Ramos (cell line): ENCODE data around the gene CD101.

Experiments used
- in situ Hi-C: fragments of 300-500 bp; cut with MboI; formaldehyde crosslinking; loops from one replicate; pipeline ENCODE4 v1.14.3; 2022; ENCODE audit warnings: low sequenced_read_pairs; ENCODE audit not compliant: unreplicated experiment

Gene CD101

DNA sequence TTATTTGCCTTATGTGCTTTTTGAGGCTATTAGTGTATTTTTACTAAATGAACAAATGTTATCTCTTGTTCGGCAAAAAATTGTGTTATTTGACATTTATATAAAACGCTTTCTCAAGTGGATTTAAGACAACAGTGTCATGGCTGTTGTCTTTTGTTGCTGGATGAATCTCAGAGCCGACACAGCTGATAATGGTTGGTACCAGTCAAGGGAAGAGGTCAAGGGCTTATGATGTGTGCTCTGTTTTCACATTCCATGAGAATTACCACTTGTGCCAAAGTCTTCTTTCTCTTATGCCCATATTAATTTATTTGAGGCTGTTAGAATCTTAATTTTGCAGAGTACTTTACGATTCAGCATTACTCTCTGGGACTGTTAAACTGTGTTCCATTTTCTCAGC, 17.9 kb upstream of the CD101 start:
- in situ Hi-C loops: no loop called here

DNA sequence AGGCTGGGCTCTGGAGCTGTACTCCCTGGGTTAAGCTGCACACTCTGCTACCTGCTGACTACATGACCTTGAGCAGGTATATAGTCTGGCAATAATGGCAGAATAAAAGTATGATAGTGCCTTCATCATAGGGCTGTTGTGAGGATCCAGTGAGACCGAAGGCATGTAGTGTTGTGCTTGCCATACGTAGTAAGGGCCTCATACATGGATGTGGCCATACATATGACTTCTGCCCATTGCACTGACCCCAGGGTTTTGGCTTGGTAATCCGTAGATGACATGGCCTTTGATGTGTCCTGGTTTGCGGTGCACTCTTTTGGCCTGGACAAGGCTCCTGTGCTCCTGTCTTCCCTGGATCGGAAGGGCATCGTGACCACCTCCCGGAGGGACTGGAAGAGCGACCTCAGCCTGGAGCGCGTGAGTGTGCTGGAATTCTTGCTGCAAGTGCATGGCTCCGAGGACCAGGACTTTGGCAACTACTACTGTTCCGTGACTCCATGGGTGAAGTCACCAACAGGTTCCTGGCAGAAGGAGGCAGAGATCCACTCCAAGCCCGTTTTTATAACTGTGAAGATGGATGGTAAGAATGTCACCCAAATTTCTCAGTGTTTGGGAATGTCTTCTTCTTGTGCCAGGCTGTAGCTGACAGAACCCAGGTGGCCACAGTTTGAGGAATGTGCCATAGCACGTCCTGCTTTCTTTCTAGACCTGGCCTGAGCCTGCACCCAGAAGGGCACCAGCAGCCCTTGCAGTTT, 17.0 kb upstream of the CD101 start:
- in situ Hi-C loops: no loop called here

DNA sequence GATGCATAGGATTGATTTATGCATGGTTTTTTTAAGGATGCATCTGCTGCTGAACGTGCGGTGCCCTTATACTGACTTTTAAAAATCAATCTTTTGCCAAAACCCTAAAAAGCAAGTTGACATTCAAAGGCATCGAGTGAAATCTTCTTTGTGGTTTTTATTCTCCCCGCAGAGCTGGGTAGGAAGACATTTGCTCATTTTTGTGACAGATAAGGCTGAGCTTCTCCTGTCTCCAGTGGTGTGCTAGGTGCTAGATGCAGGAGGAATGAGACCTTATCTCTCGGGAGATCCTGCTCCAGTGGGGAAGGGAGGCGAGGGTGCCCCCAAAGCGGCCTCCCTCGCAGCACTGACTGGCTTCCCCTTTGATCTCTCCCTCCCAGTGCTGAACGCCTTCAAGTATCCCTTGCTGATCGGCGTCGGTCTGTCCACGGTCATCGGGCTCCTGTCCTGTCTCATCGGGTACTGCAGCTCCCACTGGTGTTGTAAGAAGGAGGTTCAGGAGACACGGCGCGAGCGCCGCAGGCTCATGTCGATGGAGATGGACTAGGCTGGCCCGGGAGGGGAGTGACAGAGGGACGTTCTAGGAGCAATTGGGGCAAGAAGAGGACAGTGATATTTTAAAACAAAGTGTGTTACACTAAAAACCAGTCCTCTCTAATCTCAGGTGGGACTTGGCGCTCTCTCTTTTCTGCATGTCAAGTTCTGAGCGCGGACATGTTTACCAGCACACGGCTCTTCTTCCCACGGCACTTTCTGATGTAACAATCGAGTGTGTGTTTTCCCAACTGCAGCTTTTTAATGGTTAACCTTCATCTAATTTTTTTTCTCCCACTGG, 14.9 kb upstream of the CD101 start:
- in situ Hi-C loops: no loop called here

DNA sequence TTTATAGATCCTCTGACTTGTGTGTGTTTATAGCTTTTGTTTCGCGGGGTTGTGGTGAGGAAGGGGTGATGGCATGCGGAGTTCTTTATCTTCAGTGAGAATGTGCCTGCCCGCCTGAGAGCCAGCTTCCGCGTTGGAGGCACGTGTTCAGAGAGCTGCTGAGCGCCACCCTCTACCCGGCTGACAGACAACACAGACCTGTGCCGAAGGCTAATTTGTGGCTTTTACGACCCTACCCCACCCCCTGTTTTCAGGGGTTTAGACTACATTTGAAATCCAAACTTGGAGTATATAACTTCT, 14.4 kb upstream of the CD101 start:
- in situ Hi-C loops: no loop called here

DNA sequence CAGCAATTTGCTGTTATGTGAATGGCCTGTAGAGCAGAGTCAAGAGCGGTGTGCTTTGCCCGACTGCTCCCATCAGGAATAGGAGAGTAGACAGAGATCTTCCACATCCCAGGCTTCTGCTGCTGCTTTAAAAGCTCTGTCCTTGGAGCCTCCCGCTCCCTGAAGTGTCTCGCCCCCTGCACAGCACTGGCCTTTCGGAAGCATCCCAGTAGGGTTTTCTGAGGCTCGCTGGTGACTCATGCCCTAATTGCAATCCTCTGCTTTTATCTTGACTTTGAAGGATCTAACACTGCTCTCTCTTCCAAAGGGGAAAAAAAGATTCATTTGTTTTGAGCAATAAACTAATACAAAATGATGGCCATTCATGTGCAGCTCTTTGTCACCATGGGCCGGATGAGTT, 13.3 kb upstream of the CD101 start:
- in situ Hi-C loops: no loop called here

DNA sequence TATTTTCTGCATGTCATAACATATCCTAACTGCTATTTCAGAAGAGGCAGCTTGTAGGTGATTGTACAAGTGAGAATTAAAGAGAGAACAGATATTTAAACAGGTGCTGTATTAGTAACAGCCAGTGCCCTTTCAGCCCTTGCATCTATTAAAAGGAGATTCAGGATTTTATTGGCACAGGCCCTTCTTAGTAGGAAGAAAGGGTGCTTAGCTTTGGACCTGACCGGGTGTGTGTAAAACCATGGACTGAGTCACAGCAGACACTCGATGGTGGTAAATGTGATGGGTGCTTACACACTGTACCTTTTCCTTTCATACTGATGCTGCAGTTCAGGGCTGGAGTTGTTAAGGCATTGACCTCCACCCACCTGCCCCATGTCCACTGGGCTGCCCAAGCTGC, 12.7 kb upstream of the CD101 start:
- in situ Hi-C loops: no loop called here

DNA sequence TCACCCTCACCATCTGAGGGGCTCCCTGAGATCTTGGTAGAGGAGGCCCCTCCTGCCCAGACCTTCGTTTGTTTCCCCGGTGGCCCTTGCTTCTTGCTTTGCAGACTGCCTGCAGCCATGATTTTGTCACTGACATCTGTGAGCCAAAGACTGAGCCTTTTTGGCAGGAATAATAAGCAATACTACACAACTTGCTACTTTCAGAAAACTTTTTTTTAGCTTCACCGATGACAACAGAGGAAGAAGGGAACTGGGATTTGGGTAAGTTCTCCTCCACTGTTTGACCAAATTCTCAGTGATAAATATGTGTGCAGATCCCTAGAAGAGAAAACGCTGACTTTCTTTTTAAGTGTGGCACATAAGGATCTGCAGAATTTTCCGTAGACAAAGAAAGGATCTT, 11.7 kb upstream of the CD101 start:
- in situ Hi-C loops: no loop called here

DNA sequence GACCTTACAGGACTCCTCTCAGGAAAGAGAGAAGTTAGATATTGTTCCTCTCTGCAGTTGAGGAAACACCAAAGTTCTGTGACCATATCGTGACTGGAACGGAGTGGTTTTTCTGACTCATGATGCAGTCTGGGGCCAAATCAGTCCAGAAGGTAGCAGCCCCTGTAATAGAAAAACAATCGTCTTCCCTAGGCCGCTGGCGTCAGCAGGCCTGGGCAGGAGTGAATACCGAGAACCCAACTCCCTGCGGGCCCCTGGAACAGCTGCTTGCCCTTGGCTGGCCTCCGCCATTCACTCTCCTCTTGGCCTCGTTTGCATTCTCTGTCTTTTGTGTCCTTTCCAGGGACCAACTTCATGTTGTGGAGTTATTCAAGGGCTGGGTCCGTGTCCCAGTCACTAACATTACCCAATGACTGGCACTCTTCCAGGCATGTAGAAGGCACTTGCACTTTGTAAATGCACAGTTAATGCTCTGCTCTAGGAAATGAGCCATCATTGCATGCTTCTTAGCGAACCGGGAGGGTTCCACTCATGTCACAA, 10.9 kb upstream of the CD101 start:
- in situ Hi-C loops: no loop called here

DNA sequence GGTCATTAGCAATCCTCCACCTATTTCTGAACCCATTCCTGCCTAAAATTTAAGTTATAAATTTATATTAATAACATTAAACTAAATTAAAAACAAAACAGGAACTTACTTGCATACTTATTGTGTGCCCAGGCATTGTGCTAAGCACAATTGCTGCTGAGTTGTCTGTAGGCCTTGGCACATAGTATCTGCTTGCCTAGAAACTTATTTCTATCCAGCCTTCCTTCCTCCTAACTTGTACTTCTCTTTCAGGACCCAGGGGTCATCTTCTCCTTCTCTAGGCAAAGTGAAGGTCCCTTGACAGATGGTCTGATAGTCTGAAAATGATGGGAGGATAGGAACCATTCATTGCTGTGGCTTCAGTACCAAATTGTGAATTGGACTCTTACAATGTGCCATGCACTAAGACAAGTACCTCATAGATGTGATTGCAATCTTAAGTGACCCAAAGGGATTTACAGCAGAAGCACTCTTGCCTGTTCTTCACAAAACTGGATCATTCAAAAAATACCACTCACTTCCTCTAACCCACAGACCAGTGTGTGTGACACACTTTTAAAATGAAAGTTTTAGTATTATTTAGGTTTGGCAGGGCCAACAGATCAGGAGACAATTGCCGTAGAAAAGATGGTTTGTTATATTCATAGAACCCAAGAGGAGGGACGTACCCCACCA, 10.3 kb upstream of the CD101 start:
- in situ Hi-C loops: no loop called here

DNA sequence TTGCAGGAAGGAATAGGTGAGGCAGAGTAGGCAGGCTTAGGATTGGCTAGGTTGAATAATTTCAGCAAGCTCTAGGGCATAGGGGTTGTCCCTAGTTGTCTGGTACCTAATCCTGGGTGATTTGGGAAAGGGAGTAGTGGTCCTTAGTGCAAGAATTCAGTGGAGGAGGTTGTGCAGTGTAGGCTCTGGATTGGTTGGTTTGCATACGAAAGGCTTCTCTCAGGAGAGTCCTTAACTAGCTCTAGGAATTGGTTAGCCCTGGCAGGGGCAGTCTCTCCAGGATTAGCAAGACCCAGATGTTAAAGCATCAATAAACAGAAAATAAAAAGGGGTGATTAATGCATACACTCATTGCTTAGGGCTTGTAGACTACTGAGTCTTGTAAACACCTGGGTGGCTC, 9.6 kb upstream of the CD101 start:
- in situ Hi-C loops: no loop called here

DNA sequence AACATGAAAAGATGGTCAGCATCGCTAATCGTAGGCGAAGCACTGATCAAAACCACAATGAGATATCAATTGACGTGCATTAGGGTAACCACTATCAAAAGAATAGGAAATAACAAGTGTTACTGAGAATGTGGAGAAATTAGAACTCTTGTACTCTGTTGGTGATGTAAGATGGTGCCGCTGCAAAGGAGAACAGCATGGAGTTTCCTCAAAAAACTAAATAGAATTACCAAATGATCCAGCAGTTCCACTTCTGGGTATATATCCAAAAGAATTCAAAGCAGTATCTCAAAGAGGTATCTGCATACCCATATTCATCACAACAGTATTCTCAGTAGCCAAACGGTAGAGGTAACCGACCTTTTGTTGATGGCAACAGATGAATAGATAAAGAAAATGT, 8.3 kb upstream of the CD101 start:
- in situ Hi-C loops: no loop called here

DNA sequence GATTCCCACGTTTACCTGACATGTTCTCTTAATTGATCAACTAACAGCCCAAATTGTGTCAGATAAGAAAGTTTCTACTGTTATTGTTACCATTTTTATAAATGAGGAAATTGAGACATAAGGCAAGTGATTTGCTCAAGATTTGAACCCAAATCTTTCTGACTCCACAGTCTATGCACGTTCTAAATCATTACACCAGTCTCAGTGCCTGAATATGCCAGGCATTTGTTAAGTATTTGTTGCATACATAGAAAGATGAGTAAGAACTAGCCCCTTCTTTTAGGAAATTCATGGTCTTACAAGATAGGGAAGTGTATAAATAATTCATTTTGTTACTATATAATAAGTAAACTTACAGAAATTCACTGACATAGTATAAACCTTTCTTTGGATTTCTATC, 7.1 kb upstream of the CD101 start:
- in situ Hi-C loops: no loop called here

DNA sequence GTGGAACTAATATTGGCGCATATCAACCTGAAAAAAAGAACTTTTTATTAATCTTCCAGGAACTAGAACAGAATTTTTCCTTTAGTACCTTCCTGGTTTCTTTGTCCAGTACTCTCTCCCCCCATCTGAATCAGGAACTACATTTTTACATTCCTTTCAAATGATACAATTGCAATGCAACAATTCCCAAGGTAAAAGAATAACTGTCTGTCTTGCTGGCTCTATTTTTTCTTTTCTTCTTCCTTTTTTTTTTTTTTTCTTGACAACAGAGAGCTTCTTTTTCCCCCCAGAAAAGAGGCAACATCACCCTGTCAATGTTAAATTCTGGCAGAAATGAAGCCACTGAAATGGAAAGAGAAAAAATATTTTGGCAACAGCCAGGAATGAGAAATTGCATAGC, 4.5 kb upstream of the CD101 start:
- in situ Hi-C loops: no loop called here

DNA sequence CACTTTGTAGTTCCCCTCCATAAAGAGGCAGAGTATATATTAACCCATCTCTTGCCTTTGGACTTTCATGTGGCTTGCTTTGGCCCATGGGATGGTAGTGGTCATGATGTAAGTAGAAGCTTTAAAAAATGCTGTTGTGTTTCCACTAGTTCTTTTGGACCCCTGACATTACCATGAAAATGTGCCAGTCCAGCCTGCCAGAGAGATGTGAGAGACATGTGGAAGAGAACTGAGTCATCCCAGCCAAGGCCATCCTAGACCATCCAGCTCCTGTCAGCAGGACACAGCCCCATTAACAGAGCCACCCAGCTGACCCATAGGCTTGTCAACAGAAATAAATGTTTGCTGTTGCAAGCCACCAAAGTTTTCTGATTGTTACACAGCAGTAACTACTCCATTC, 3.9 kb upstream of the CD101 start:
- in situ Hi-C loops: no loop called here

DNA sequence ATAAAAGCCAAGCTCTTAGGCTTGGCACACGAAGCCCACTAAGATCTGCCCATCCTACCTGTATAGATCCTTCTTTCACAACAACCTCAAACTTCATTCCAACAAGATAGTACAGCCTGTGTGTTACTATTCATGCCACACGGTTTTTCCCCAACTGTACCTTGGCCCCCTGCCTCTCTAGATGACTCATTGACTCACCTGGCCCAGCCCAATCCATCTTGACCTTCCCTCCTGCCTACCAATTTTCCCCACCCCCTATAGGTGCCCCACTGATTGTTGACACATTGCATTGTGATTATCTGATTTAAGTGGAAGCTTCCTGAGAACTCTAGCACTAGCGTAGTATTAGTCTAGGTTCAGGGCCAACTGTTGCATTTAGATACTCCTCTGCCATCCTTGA, 2.0 kb upstream of the CD101 start:
- in situ Hi-C loops: no loop called here

DNA sequence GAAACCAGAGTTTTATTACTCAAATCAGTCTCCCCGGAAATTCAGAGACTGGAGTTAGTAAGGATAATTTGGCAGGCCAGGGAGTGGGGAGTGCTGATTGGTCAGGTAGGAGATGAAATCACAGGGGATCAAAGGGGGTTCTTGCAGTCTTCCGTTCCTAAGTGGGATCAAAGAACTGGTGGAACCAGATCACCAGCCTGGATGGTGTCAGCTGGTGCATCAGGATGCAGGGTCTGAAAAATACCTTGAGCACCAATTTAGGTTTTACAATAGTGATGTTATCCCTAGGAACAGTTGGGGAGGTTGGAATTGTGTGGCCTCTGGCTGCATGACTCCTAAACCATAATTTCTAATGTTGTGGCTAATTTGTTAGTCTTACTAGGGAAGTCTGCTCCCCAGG, 1.4 kb upstream of the CD101 start:
- in situ Hi-C loops: no loop called here

DNA sequence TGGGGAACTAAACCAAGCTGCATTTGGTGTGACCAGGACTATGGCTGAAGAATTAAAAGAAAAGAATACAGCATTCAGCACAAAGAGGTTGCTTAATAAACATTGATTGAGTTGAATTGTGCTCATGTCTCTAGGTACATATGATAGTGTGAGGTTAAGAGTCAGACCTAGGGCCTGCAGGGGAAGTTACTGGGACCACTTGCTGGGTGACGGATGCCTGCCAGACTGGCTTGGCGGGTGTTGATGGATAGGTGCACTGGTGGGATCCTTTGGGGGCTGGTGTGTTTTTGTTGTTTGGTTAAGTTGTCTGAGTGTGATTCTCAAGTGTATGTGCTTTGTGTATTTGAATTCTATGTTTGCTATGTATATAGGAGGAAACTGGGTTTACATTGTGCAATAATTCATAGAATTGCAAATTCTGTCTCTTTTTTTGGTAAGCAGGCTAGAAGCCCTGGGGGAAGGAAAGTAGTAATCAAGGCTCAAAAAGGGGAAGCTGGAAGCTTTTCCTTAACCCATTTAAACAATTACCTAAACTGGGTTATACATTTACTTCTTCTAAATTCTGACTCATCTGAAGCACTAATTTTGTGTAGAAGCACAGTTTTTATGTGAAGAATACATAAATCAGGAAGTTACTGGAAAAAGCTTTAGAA, 1.8 kb downstream of the CD101 start:
- in situ Hi-C loops: no loop called here

DNA sequence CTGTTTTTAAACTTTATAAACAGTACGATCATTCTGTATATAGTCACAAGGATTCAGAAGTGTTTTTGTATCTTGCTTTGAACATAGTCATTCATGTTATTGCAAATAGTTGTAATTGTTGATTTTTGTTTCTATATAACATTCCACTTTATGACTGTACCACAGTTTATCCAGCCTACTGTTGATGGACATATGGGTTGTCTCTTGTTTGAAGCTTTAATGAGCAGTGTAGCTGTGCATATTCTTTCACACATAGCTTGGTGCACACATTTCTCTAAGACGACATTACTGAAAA, 6.1 kb downstream of the CD101 start:
- in situ Hi-C loops: no loop called here

DNA sequence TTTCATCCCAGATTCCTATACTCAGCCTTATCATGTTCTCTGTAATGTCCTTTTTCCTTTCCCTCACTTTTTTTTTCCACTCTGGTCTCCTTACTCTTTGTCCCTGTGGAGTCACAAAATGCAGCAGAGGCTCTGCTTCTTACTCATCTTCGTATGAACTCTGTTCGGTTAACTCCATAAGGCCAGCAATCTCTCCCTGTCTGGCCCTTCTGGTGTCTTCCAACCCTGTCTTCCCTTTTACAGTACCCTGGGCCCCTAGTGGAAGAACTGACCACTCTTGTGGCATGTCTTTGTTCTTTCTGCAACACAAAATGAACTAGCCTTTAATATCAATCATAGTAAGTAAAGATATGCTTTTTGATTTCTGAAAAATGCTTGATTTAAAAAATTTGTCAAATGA, 7.1 kb downstream of the CD101 start:
- in situ Hi-C loops: no loop called here

DNA sequence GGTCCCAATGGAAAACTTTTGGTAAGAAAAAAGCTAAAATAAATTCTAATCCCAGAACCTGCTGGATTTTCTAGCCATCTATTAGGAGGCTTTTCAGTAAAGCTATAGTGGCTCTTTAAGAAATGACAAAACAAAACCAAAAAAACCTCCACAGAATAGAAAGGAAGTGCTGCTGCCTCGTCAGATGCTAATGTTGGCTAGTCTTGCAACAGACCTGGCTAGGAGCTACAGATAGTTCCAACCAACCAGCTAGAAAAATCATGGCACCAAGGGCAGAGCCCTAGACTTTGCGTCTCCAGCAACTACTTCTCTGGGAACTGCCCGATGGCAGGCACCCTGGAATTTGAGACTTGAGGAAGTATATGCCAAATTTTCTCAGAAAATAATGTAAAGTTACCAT, 7.6 kb downstream of the CD101 start:
- in situ Hi-C loops: no loop called here
